GM12875 (cell line): ENCODE data around the gene INO80E.
"Not testable (repeated sequence)": the region's sequence is repeated elsewhere in the genome, so short reads cannot be mapped to it uniquely, and the experiment has no call there.

ENCODE experiments used
- H3K4me3 ChIP-seq: one replicate; pipeline ENCODE4 v1.5.1; 2011; ENCODE audit warnings: low read depth, low read length, control low read depth
- TF ChIP-seq, protein P1 (sequence below): IDR thresholded peaks from 2 replicates; pipeline ENCODE4 v1.5.1; 2011; ENCODE audit warnings: low read depth, mild to moderate bottlenecking, control low read depth, inconsistent platforms, low read length, moderate library complexity, borderline replicate concordance; ENCODE audit not compliant: insufficient read depth

Gene INO80E

DNA sequence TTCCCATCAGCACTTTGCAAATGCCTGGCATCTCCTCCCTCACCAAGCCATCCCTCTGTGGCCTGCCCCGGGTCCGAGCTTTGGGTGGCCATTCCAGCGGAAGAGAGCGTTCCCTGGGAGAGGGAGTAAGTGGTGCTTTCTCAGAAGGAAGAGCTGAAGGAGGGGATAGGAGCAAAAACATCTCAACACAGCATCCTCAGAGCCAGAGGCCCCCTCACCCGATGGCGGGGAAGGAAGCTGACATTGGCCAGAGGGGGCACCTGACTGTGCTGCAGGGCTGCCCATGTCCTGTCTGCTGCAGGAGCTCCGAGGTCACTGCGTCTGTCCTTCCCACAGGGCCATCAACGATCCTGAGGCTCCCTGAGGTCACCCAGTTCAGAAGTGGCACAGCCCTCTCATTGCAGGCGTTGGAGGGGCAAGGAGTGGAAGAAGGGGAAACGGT lies 35.5 kb downstream of the INO80E start:
- H3K4me3 ChIP-seq, result no peak overlapping the region
- TF ChIP-seq, protein P1, sequence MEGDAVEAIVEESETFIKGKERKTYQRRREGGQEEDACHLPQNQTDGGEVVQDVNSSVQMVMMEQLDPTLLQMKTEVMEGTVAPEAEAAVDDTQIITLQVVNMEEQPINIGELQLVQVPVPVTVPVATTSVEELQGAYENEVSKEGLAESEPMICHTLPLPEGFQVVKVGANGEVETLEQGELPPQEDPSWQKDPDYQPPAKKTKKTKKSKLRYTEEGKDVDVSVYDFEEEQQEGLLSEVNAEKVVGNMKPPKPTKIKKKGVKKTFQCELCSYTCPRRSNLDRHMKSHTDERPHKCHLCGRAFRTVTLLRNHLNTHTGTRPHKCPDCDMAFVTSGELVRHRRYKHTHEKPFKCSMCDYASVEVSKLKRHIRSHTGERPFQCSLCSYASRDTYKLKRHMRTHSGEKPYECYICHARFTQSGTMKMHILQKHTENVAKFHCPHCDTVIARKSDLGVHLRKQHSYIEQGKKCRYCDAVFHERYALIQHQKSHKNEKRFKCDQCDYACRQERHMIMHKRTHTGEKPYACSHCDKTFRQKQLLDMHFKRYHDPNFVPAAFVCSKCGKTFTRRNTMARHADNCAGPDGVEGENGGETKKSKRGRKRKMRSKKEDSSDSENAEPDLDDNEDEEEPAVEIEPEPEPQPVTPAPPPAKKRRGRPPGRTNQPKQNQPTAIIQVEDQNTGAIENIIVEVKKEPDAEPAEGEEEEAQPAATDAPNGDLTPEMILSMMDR, result no peak

DNA sequence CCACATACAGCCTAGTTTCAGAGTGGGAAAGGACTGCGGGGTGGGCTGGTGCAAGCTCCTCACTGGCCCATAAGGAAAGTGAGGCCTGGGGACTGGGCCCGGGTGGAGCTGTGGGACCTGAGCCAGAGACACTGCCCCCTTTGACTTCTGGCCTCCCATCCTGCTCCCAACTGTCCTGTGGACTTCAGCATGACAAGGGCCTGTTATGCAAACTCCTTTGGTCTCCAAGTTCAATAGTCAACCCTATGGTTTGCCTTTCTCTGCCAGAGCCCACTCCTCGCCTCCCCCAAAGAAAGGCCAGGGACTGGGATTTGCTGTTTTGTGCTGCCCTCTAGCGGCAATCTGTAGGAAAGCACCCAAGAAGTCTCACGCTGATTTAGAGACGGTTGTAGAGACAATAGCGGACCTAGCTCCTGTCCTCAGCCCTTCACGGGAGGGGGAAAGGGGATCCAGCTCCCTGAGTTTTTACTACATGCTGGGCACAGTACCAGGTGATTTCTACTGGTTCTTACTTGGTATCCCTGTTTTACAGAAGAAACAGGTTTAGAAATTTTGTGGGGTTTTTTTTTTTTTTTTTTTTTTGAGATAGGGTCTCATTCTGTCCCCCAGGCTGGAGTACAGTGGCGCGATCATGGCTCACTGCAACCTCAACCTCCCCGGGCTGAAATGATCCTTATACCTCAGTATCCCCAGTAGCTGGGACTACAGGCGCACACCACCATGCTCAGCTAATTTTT lies 36.2 kb downstream of the INO80E start:
- no peak overlapping the region for H3K4me3 ChIP-seq
- TF ChIP-seq, protein P1, result peak; percentile 83

DNA sequence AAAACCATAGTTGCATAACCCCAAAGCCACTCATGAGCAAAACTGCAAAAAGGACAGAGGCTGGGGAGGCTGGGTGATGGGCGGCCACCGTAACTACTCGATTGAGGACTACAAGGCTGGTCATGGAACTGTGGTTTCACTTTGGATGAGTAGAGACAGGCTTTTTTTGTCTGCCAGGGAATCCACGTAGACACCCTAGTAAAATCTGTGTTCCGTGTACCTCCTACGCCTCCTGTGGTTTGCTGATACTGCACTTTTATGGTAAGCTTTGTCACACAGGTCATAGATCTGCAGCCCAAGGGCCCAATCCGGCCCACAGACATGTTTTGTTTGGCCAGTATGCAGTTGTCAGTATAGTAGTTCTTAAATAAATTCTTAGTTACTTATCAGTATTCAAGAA lies 37.2 kb downstream of the INO80E start:
- TF ChIP-seq, protein P1, result no peak
- H3K4me3 ChIP-seq, result no peak overlapping the region

DNA sequence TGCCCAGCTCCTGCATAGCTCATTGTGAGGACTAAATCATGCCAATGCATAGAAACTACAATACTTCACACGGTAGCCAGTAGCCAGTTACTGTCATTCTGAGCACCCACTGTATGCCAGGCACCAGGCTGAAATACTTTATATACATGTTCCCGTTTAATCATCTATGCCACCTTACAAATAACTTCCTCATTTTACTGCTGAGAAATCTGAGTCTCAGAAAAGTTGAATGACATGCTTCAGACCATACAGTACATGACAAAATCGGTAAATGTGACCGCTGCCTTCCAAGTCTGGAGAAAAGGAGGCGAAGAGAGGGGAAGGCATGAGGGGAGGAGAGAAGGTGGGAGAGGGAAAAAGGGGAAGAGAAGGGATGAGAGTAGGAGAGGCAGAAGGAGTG lies 44.2 kb downstream of the INO80E start:
- no peak overlapping the region for H3K4me3 ChIP-seq
- TF ChIP-seq, protein P1, result no peak

DNA sequence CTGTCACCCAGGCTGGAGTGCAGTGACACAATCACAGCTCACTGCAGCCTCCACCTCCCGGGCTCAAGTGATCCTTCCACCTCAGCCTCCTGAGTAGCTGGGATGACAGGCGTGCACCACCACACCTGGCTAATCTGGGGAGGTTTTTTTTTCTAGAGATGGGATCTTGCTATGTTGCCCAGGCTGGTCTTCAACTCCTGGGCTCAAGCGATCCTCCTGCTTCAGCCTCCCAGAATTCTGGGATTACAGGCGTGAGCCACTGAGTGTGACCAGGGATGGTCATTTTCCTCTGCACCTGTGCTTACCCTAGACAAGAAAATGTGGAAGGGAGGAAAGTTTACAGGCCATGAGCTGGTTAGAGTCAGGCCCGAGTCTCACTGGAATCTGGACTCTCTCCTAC lies 44.6 kb downstream of the INO80E start:
- not testable (repeated sequence) for H3K4me3 ChIP-seq

DNA sequence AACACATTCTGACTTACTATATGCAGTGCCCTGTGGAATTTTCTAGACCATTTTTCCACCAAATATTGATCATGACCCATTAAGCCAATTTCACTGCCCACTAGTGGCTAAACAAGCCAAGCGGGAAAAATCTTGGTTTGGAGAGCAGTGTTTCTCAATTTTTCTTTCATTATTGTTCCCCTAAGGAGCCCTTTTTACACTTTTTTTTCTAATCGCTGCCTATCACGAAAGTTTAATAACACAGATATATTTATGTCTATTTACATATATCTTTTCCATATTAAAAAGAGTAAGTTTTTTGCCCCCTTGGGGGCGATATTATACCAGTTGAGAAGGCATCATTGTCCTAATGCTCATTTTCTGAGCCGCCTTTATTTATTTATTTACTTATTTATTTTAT lies 45.8 kb downstream of the INO80E start:
- H3K4me3 ChIP-seq, result no peak overlapping the region
- TF ChIP-seq, protein P1, result no peak

DNA sequence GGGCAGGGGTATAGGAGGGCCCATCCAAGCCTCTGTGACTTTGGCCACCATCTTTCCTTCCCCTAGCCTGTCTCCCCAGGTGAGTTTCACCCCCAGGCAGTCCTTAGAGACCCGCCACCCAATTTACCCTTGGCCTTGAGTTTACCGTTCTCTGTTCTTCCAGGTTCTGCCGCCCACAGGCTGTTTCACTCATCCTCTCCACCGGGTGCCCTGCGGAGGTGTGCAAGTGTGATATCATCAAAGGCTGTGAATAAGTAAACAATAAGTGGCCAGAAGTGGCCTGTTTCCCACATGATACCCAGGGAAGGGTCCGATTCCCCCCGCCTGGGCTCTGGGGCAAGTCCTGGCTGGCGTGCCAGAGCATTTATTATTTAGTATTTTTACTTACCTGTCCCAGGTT lies 50.1 kb downstream of the INO80E start:
- H3K4me3 ChIP-seq, result no peak overlapping the region
- TF ChIP-seq, protein P1, result no peak

DNA sequence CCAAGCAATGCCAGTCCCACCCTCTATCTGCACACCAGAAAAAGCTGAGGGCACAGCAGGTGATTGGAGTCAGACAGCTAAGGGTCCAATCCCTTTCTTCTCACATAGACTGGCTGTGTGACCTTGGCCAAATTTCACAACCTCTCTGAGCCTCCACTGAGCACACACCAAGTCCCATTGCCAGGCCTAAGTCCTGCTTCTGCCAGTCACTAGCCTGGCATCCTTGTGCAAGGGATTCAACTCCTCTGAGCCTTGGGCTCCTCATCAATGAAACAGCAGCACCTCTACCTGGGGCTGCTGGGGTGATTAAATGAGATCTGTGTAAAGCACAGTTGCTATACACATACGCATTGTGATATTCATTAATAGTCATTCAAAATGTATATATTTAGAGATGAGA lies 50.5 kb downstream of the INO80E start:
- TF ChIP-seq, protein P1, result no peak
- H3K4me3 ChIP-seq, result no peak overlapping the region
